HCT116 (cell line): ENCODE data around the gene ELP5. TPM values are rescaled to one million over a fixed set of nuclear protein-coding genes. Genes with fewer than 3 reads are reported as not detected.
A peak's percentile ranks its signal among the peaks of the same experiment; 100 is the strongest.

Source experiments
- ATAC-seq: fragments of 200-7000 bp; cut with Tn5 transposase; 2 replicates; pipeline ENCODE4 v1.9.1; 2020; ENCODE audit warnings: mild to moderate bottlenecking, moderate library complexity
- BruUV-seq: library from RNA; stranded (reverse); fragments of 400-500 nt; replicated peaks from 2 replicates; lab custom pipeline; 2021; lab: Mats Ljungman, UMichigan
- CTCF ChIA-PET: fragments of 300-600 bp; sonication (Branson Sonifier 250); formaldehyde crosslinking; loops from one replicate; lab custom pipeline; 2021; ENCODE audit warnings: antibody characterized with exemption; lab: Charles Lee
- POLR2A ChIA-PET: fragments of 300-600, 350-600 bp; sonication (Branson Sonifier 250); formaldehyde crosslinking; loops from one replicate; lab custom pipeline; 2021; ENCODE audit warnings: antibody characterized with exemption; lab: Charles Lee
- RAD21 ChIA-PET, 2 experiments: fragments of 300-600 bp; sonication (Branson Sonifier 250); formaldehyde crosslinking; loops; one replicate each; lab custom pipeline; 2023; ENCODE audit warnings: low total read pairs in 2 of 2; ENCODE audit not compliant: uncharacterized antibody in 2 of 2, unreplicated experiment in 2 of 2, low non-redundant PET in 1 of 2; lab: Charles Lee
- DNase-seq: peaks from one replicate; pipeline ENCODE4 v3.0.0-alpha.2; 2010; ENCODE audit warnings: low read depth, low spot score
- H2AFZ ChIP-seq: fragments of 200-600 bp; shearing (Covaris generic), sonication (generic); 2 replicates; pipeline ENCODE4 v1.6.1; 2017; ENCODE audit warnings: low read depth, mixed run types, mixed read lengths, antibody characterized with exemption, low read length; ENCODE audit not compliant: poor library complexity, severe bottlenecking
- H3K27ac ChIP-seq: 2 replicates; pipeline ENCODE4 v1.5.1; 2012; ENCODE audit warnings: low read depth, low read length
- H3K27me3 ChIP-seq: fragments of 200-600 bp; sonication (generic); 2 replicates; pipeline ENCODE4 v1.6.1; 2016; ENCODE audit warnings: mixed run types, low read length, mixed read lengths; ENCODE audit not compliant: insufficient read depth
- H3K36me3 ChIP-seq, 2 experiments: fragments of 200-500 bp in 1 of 2; fragments of 200-600 bp in 1 of 2; sonication (Bioruptor generic) in 1 of 2; sonication (generic) in 1 of 2; 2 replicates each; pipeline versions ENCODE4 v1.5.1 to v1.6.1; 2014 to 2016; ENCODE audit warnings: low read length in 2 of 2, inconsistent platforms in 1 of 2, mixed read lengths in 1 of 2, mixed run types in 1 of 2; ENCODE audit not compliant: insufficient read depth in 2 of 2, control insufficient read depth in 1 of 2
- H3K4me1 ChIP-seq, 2 experiments: fragments of 200-600 bp in 1 of 2; sonication (generic) in 1 of 2; 2 replicates each; pipeline versions ENCODE4 v1.5.1 to v1.6.1; 2012 to 2017; ENCODE audit warnings: low read length in 2 of 2, inconsistent platforms in 1 of 2, mild to moderate bottlenecking in 1 of 2, mixed read lengths in 1 of 2, mixed run types in 1 of 2, moderate library complexity in 1 of 2; ENCODE audit not compliant: insufficient read depth in 2 of 2, control insufficient read depth in 1 of 2
- H3K4me2 ChIP-seq: fragments of 200-600 bp; sonication (generic); 2 replicates; pipeline ENCODE4 v1.6.1; 2017; ENCODE audit warnings: mixed run types, low read length, mixed read lengths
- H3K4me3 ChIP-seq, 2 experiments: fragments of 200-600 bp in 1 of 2; sonication (generic) in 1 of 2; replicated peaks in 1 of 2; 2 replicates each; pipeline ENCODE4 v1.5.1; 2011 to 2016; ENCODE audit warnings: low read length in 2 of 2, control low read depth in 1 of 2, low read depth in 1 of 2, mild to moderate bottlenecking in 1 of 2, mixed read lengths in 1 of 2, mixed run types in 1 of 2
- H3K79me2 ChIP-seq: fragments of 200-600 bp; sonication (generic); 2 replicates; pipeline ENCODE4 v1.6.1; 2017; ENCODE audit warnings: mild to moderate bottlenecking, mixed run types, low read length, moderate library complexity, mixed read lengths; ENCODE audit not compliant: insufficient read depth
- H3K9ac ChIP-seq: fragments of 200-600 bp; sonication (generic); 2 replicates; pipeline ENCODE4 v1.6.1; 2016; ENCODE audit warnings: low read length, mixed read lengths
- H3K9me2 ChIP-seq: fragments of 200-600 bp; sonication (generic), shearing (Covaris generic); 2 replicates; pipeline ENCODE4 v1.6.1; 2017; ENCODE audit warnings: mixed run types, mild to moderate bottlenecking, moderate library complexity; ENCODE audit not compliant: insufficient read depth
- H3K9me3 ChIP-seq, 2 experiments: fragments of 200-500 bp in 1 of 2; fragments of 200-600 bp in 1 of 2; sonication (Bioruptor generic) in 1 of 2; sonication (generic) in 1 of 2; 2 replicates each; pipeline ENCODE4 v1.6.1; 2014 to 2017; ENCODE audit warnings: low read length in 2 of 2, mixed read lengths in 2 of 2, inconsistent platforms in 1 of 2, low read depth in 1 of 2, mild to moderate bottlenecking in 1 of 2, mixed run types in 1 of 2, moderate library complexity in 1 of 2; ENCODE audit not compliant: control insufficient read depth in 1 of 2, insufficient read depth in 1 of 2
- H4K20me1 ChIP-seq: fragments of 200-600 bp; sonication (generic), shearing (Covaris generic); 2 replicates; pipeline ENCODE4 v1.6.1; 2017; ENCODE audit warnings: mixed run types, mild to moderate bottlenecking, moderate library complexity; ENCODE audit not compliant: insufficient read depth
- CBX3 ChIP-seq: IDR thresholded peaks from 2 replicates; pipeline ENCODE4 v1.6.1; 2012; ENCODE audit warnings: low read depth
- ELF1 ChIP-seq: IDR thresholded peaks from 2 replicates; pipeline ENCODE4 v1.6.1; 2012; ENCODE audit warnings: low read depth, borderline replicate concordance
- EZH2 ChIP-seq: fragments of 200-600 bp; sonication (generic); IDR thresholded peaks from 2 replicates; pipeline ENCODE4 v1.6.1; 2017; ENCODE audit warnings: antibody characterized with exemption, mixed run types
- EZH2phosphoT487 ChIP-seq: fragments of 200-600 bp; IDR thresholded peaks from 2 replicates; pipeline ENCODE4 v1.6.1; 2018; ENCODE audit warnings: antibody characterized with exemption, borderline replicate concordance
- FOSL1 ChIP-seq: IDR thresholded peaks from 2 replicates; pipeline ENCODE4 v1.6.1; 2012; ENCODE audit warnings: low read depth
- JUND ChIP-seq: IDR thresholded peaks from 2 replicates; pipeline ENCODE4 v1.6.1; 2012
- POLR2AphosphoS5 ChIP-seq: IDR thresholded peaks from 2 replicates; pipeline ENCODE4 v1.6.1; 2011; ENCODE audit warnings: mild to moderate bottlenecking, low read depth, low read length, moderate library complexity
- SIN3A ChIP-seq: IDR thresholded peaks from 2 replicates; pipeline ENCODE4 v1.6.1; 2012; ENCODE audit warnings: low read depth
- SP1 ChIP-seq: IDR thresholded peaks from 2 replicates; pipeline ENCODE4 v1.6.1; 2012; ENCODE audit warnings: low read depth
- SRF ChIP-seq: IDR thresholded peaks from 2 replicates; pipeline ENCODE4 v1.6.1; 2012; ENCODE audit warnings: low read depth
- TCF7L2 ChIP-seq: IDR thresholded peaks from 2 replicates; pipeline ENCODE4 v1.7.0; 2011; ENCODE audit warnings: borderline replicate concordance, inconsistent platforms; ENCODE audit not compliant: insufficient read depth, insufficient read length; ENCODE audit errors: extremely low read depth
- ZFX ChIP-seq: fragments of 450-650 bp; IDR thresholded peaks from 2 replicates; pipeline ENCODE4 v1.6.1; 2017
- ZNF274 ChIP-seq: fragments of 200-500 bp; sonication (Bioruptor generic); IDR thresholded peaks from 2 replicates; pipeline ENCODE4 v1.6.1; 2014; ENCODE audit warnings: mild to moderate bottlenecking, low read depth, low read length, inconsistent platforms
- intact Hi-C: fragments of 100-400 bp; cut with micrococcal nuclease; formaldehyde crosslinking; loops from 2 replicates; pipeline ENCODE4 v1.10.0; 2022
- total RNA-seq: library from RNA; stranded (reverse); gene quantifications from one replicate; pipeline ENCODE4 v1.2.1, GENCODE V29; 2021; ENCODE audit not compliant: unreplicated experiment
- TF ChIP-seq, protein P1 (sequence below): IDR thresholded peaks from 2 replicates; pipeline ENCODE4 v1.6.1; 2012; ENCODE audit warnings: low read depth

ELP5 gene
- total RNA-seq, 1 experiment from 2014 or later = 81.7 TPM

DNA sequence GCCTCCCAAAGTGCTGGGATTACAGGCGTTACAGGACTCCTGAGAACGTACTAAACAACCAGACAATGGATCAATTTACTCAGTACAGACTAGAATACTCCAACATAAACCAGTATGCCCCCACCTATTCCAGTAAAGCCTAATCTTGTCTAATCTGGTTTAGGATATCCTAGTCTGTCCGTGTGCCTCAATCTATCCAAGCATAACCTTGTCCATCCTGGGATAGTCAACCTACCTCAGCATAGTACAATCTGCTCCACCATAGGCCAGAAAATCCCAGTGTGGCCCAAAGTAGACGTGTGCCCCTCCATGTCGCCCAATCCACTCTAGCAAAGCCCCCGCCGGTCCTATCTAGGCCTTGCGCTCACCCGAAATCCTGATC lies 18.3 kb upstream of the ELP5 start:
- peak overlapping the region; percentile 93 for H3K9ac ChIP-seq
- DNase-seq (no peak), ATAC-seq (peak; percentile 7)
- H3K36me3 ChIP-seq = peaks cover 35 to 39% of the 10 kb centered on the region in 2 experiments
- CTCF ChIA-PET = no interaction called here
- H3K27ac ChIP-seq = peak overlapping the region; percentile 87
- no TSS peak for BruUV-seq
- H2AFZ ChIP-seq = no peak overlapping the region
- peak overlapping the region; percentile 83 for H3K4me2 ChIP-seq
- H3K9me2 ChIP-seq = no peaks in the 10 kb centered on the region
- TF ChIP-seq ZFX = 0 out of 2 replicates have a peak, but pooled peaks have one; percentile 66
- TF ChIP-seq EZH2 = no peak
- POLR2A ChIA-PET = interaction anchor here (0.8 to 1.7 kb wide), 4 partner anchors 9 to 188 kb away, joined by 3 to 11 read pairs (median 4); partner anchors contain the start of genes ACADVL, CTDNEP1, DLG4 and GABARAP
- H3K4me1 ChIP-seq = peaks cover 27 to 62% of the 10 kb centered on the region in 2 experiments; a peak in 3 of 4 replicates
- intact Hi-C loops = no loop called here
- RAD21 ChIA-PET = no interaction called here
- H3K79me2 ChIP-seq = peaks cover 85% of the 10 kb centered on the region
- peak overlapping the region; percentile 76 to 77 for H3K4me3 ChIP-seq
- H4K20me1 ChIP-seq = peaks cover 4% of the 10 kb centered on the region; the same call in 1 of the 2 replicates
- no peaks in the 10 kb centered on the region for H3K27me3 ChIP-seq
- H3K9me3 ChIP-seq = no peaks in the 10 kb centered on the region

- POLR2A ChIA-PET = interaction anchor here (0.7 to 1.7 kb wide), 5 partner anchors 8 to 189 kb away, joined by 3 to 11 read pairs (median 3); partner anchors contain the start of genes ACADVL, CTDNEP1, DLG4 and GABARAP
- Histone ChIP-seq H3K9me3 (no peaks in the 10 kb centered on the region), H3K4me2 (peak within 1 kb of the TSS; percentile 83), H3K79me2 (peaks cover 89% of the 10 kb centered on the region), H3K9me2 (no peaks in the 10 kb centered on the region), H3K27ac (peak within 1 kb of the TSS; percentile 87), H4K20me1 (peaks cover 4% of the 10 kb centered on the region; the same call in 1 of the 2 replicates), H3K27me3 (no peaks in the 10 kb centered on the region), H3K36me3 (peaks cover 29 to 33% of the 10 kb centered on the region in 2 experiments), H3K4me3 (peak within 1 kb of the TSS; percentile 76 to 77), H3K4me1 (peaks cover 27 to 62% of the 10 kb centered on the region in 2 experiments; a peak in 3 of 4 replicates), H2AFZ (no peak within 1 kb of the TSS), H3K9ac (peak within 1 kb of the TSS; percentile 93)
- CTCF ChIA-PET = no interaction called here
- RAD21 ChIA-PET = no interaction called here
- intact Hi-C loops = no loop called here
- BruUV-seq = TSS peak; percentile 46
- peak; percentile 88 for DNase-seq
- peak; percentile 56 for ATAC-seq
- TF ChIP-seq FOSL1 (no peak), EZH2 (no peak), SP1 (peak; percentile 74), CBX3 (no peak), ELF1 (no peak), TCF7L2 (peak; percentile 89), ZNF274 (no peak), SIN3A (peak; percentile 97), JUND (peak; percentile 73), SRF (no peak), POLR2AphosphoS5 (peak; percentile 94), EZH2phosphoT487 (no peak)
- TF ChIP-seq, protein P1, sequence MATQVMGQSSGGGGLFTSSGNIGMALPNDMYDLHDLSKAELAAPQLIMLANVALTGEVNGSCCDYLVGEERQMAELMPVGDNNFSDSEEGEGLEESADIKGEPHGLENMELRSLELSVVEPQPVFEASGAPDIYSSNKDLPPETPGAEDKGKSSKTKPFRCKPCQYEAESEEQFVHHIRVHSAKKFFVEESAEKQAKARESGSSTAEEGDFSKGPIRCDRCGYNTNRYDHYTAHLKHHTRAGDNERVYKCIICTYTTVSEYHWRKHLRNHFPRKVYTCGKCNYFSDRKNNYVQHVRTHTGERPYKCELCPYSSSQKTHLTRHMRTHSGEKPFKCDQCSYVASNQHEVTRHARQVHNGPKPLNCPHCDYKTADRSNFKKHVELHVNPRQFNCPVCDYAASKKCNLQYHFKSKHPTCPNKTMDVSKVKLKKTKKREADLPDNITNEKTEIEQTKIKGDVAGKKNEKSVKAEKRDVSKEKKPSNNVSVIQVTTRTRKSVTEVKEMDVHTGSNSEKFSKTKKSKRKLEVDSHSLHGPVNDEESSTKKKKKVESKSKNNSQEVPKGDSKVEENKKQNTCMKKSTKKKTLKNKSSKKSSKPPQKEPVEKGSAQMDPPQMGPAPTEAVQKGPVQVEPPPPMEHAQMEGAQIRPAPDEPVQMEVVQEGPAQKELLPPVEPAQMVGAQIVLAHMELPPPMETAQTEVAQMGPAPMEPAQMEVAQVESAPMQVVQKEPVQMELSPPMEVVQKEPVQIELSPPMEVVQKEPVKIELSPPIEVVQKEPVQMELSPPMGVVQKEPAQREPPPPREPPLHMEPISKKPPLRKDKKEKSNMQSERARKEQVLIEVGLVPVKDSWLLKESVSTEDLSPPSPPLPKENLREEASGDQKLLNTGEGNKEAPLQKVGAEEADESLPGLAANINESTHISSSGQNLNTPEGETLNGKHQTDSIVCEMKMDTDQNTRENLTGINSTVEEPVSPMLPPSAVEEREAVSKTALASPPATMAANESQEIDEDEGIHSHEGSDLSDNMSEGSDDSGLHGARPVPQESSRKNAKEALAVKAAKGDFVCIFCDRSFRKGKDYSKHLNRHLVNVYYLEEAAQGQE = no peak
Measured at GRCh38 chr17:7234083-7234951, 17.7 kb upstream of the ELP5 start, which contains the start of gene DVL2. DVL2 (minus strand) TSS chr17:7234517; CDS start chr17:7234262, 255 bp downstream.
